MM.1S (cell line): ENCODE data around the gene CBX2.

Source experiments
- EZH2 ChIP-seq: fragments of 300-600 bp; sonication (generic); optimal IDR thresholded peaks from 2 replicates; pipeline ENCODE3; 2017; ENCODE audit warnings: low read depth, mild to moderate bottlenecking, antibody characterized with exemption, low read length, mixed read lengths
- EZH2phosphoT487 ChIP-seq: fragments of 300-600 bp; sonication (generic); IDR thresholded peaks from 2 replicates; pipeline ENCODE4 v1.6.1; 2018; ENCODE audit warnings: antibody characterized with exemption, low read length
- TF ChIP-seq, protein P1 (sequence below): fragments of 300-600 bp; sonication (generic); IDR thresholded peaks from 2 replicates; pipeline ENCODE4 v1.5.1; 2016; ENCODE audit warnings: antibody characterized with exemption, low read length, mixed read lengths

- TF ChIP-seq, protein P1, sequence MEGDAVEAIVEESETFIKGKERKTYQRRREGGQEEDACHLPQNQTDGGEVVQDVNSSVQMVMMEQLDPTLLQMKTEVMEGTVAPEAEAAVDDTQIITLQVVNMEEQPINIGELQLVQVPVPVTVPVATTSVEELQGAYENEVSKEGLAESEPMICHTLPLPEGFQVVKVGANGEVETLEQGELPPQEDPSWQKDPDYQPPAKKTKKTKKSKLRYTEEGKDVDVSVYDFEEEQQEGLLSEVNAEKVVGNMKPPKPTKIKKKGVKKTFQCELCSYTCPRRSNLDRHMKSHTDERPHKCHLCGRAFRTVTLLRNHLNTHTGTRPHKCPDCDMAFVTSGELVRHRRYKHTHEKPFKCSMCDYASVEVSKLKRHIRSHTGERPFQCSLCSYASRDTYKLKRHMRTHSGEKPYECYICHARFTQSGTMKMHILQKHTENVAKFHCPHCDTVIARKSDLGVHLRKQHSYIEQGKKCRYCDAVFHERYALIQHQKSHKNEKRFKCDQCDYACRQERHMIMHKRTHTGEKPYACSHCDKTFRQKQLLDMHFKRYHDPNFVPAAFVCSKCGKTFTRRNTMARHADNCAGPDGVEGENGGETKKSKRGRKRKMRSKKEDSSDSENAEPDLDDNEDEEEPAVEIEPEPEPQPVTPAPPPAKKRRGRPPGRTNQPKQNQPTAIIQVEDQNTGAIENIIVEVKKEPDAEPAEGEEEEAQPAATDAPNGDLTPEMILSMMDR, result no peak
- TF ChIP-seq EZH2 (no peak), EZH2phosphoT487 (no peak)
Observed at GRCh38 chr17:79781012-79781650, 3.2 kb downstream of the CBX2 start.
